Osteoblast (primary cell): Measurements from ENCODE around the gene PTH2. TPM values are rescaled to one million over a fixed set of nuclear protein-coding genes. Genes with fewer than 3 reads are reported as not detected.

Experiments used
- DNase-seq: peaks from one replicate; pipeline ENCODE4 v3.0.0; 2011; ENCODE audit warnings: low spot score, mixed read lengths; ENCODE audit not compliant: insufficient read length; ENCODE audit errors: missing footprints
- H2AFZ ChIP-seq: 2 replicates; pipeline ENCODE4 v1.6.0; 2011; ENCODE audit warnings: mild to moderate bottlenecking, low read length
- H3K27ac ChIP-seq: 2 replicates; pipeline ENCODE4 v1.5.1; 2011; ENCODE audit warnings: mild to moderate bottlenecking, low read depth, low read length, moderate library complexity
- H3K27me3 ChIP-seq: 2 replicates; pipeline ENCODE4 v1.6.0; 2012; ENCODE audit warnings: mild to moderate bottlenecking, control low read depth, inconsistent platforms, low read length, moderate library complexity; ENCODE audit not compliant: insufficient read depth
- H3K36me3 ChIP-seq: 2 replicates; pipeline ENCODE4 v1.5.1; 2011; ENCODE audit warnings: mild to moderate bottlenecking, low read length, control low read depth, moderate library complexity; ENCODE audit not compliant: insufficient read depth
- H3K4me1 ChIP-seq: 2 replicates; pipeline ENCODE4 v1.5.1; 2011; ENCODE audit warnings: mild to moderate bottlenecking, low read length, control low read depth, moderate library complexity; ENCODE audit not compliant: insufficient read depth
- H3K4me2 ChIP-seq: 2 replicates; pipeline ENCODE4 v1.6.0; 2011; ENCODE audit warnings: mild to moderate bottlenecking, low read length; ENCODE audit not compliant: insufficient read depth
- H3K4me3 ChIP-seq: fragments of 200-600 bp; sonication (generic); 3 replicates; pipeline ENCODE4 v1.5.1; 2012; ENCODE audit warnings: mild to moderate bottlenecking, low read length, inconsistent platforms; ENCODE audit not compliant: insufficient read depth
- H3K79me2 ChIP-seq: 2 replicates; pipeline ENCODE4 v1.6.0; 2012; ENCODE audit warnings: mild to moderate bottlenecking, low read length, control low read depth, inconsistent platforms; ENCODE audit not compliant: insufficient read depth
- H3K9me3 ChIP-seq: 2 replicates; pipeline ENCODE4 v1.5.1; 2011; ENCODE audit warnings: low read depth, low read length, control low read depth
- H4K20me1 ChIP-seq: 2 replicates; pipeline ENCODE4 v1.6.0; 2012; ENCODE audit warnings: mild to moderate bottlenecking, low read length, control low read depth; ENCODE audit not compliant: insufficient read depth
- total RNA-seq: library from RNA; depleted of rRNA; stranded (reverse); fragments of >200 nt; gene quantifications from 2 replicates; pipeline ENCODE4 v1.2.3, GENCODE V29; 2012
- TF ChIP-seq, protein P1 (sequence below): IDR thresholded peaks from 2 replicates; pipeline ENCODE4 v1.5.1; 2011; ENCODE audit warnings: mild to moderate bottlenecking, low read depth, low read length, moderate library complexity; ENCODE audit errors: extremely low read depth

PTH2 gene
- total RNA-seq, 1 donor: not detected

DNA sequence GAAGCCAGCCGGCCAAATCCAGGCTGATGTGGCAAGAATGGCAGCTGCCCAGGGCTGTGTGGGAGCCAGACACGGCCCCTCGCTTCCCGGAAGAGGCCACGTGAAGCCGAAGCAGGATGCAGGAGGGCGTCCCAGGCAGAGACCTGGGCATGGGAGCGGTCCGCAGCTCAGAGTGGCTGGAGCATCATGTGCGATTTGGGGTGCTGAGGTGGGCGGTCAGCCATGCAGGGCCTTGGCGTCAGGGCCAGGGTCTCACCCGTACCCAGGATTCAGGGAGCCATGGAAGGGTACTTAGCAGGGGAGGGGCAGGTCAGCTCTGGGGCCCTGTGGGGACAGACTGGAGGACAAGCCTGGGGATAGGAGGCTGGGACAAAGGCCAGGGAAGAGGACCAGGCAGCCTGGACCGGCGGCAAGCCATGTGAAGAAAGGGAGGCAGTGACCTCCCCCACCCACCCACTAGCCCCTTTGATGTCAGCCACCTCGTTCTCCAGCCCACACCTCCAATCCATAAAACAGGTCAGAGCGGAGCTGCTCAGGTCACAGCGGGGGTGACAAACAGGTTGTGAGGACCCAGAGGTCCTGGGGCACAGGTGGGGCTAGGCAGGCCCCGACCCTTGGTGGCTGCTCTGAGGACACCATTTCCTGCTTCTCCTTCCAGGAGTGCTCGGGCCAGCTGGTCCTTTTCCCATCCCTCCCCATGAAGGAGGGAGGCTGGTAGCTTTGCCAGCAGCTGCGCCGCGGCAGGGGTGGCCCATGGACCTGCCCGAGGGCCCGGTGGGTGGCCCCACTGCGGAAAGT is 32.9 kb downstream of the PTH2 start:
- H3K79me2 ChIP-seq: no peaks in the 10 kb centered on the region
- H4K20me1 ChIP-seq: no peaks in the 10 kb centered on the region
- H2AFZ ChIP-seq: no peak overlapping the region
- no peaks in the 10 kb centered on the region for H3K27me3 ChIP-seq
- no peak overlapping the region for H3K4me2 ChIP-seq
- H3K36me3 ChIP-seq: no peaks in the 10 kb centered on the region
- DNase-seq: peak; percentile 41
- H3K27ac ChIP-seq: no peak overlapping the region
- TF ChIP-seq, protein P1, sequence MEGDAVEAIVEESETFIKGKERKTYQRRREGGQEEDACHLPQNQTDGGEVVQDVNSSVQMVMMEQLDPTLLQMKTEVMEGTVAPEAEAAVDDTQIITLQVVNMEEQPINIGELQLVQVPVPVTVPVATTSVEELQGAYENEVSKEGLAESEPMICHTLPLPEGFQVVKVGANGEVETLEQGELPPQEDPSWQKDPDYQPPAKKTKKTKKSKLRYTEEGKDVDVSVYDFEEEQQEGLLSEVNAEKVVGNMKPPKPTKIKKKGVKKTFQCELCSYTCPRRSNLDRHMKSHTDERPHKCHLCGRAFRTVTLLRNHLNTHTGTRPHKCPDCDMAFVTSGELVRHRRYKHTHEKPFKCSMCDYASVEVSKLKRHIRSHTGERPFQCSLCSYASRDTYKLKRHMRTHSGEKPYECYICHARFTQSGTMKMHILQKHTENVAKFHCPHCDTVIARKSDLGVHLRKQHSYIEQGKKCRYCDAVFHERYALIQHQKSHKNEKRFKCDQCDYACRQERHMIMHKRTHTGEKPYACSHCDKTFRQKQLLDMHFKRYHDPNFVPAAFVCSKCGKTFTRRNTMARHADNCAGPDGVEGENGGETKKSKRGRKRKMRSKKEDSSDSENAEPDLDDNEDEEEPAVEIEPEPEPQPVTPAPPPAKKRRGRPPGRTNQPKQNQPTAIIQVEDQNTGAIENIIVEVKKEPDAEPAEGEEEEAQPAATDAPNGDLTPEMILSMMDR: no peak
- H3K4me1 ChIP-seq: no peaks in the 10 kb centered on the region
- H3K4me3 ChIP-seq: no peak overlapping the region
- no peaks in the 10 kb centered on the region for H3K9me3 ChIP-seq

DNA sequence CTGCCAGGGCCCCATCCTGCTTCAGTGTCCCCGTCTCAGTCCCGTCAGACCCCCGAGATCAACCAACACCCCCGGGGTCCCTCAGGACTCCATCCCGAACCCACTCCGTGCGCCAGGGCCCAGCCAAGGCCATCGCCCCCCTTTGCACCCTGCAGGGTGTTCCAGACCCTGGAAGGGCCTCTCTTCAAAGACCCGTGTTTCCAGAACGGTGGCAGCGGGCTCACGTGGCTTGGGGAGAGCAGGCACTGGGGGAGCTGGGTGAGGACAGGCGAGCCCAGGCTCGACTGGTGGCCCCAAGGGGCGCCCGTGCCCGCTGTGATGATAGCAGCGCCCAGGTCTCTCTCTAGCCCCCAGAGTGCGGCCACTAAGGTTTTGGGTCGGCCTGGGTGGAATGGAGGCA is 33.8 kb downstream of the PTH2 start:
- DNase-seq: peak; percentile 37
- no peak overlapping the region for H3K27ac ChIP-seq
- TF ChIP-seq, protein P1: no peak
- H2AFZ ChIP-seq: no peak overlapping the region
- no peaks in the 10 kb centered on the region for H4K20me1 ChIP-seq
- no peaks in the 10 kb centered on the region for H3K9me3 ChIP-seq
- H3K79me2 ChIP-seq: no peaks in the 10 kb centered on the region
- H3K4me1 ChIP-seq: no peaks in the 10 kb centered on the region
- H3K4me3 ChIP-seq: no peak overlapping the region
- no peak overlapping the region for H3K4me2 ChIP-seq
- H3K27me3 ChIP-seq: no peaks in the 10 kb centered on the region
- no peaks in the 10 kb centered on the region for H3K36me3 ChIP-seq

DNA sequence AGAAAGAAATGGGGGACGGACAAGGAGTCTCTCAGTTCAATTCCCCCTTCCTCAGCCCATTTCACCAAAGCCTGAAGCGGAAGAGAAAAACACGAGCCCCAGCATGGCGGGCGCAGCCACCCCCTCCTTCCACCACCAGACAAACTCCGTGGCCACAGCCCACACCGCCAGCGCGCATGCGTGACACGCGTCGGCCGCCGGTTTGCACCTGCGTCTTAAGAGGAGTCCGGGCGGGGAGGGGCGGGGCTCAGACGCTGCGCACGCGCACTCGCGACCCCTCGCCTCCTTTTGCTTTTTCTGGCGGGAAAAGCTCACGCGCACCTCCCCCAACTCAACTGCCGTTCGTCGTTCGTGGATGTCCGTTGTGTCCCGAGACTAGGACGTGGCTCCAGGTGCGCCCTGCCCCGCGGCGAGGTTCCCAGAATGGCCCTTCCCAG is 35.3 kb downstream of the PTH2 start, which contains the start of gene KASH5:
KASH5 (plus strand) TSS at position 314 of the 437 bp plus-strand sequence. CDS start 2,635 bp downstream, outside the sequence.
- H3K4me1 ChIP-seq: no peaks in the 10 kb centered on the region
- no peak within 1 kb of the TSS for H3K4me3 ChIP-seq
- no peak within 1 kb of the TSS for H3K4me2 ChIP-seq
- peak; percentile 68 for DNase-seq
- H2AFZ ChIP-seq: no peak within 1 kb of the TSS
- H3K27ac ChIP-seq: no peak within 1 kb of the TSS
- no peaks in the 10 kb centered on the region for H3K9me3 ChIP-seq
- TF ChIP-seq, protein P1: no peak
- no peaks in the 10 kb centered on the region for H3K36me3 ChIP-seq
- H4K20me1 ChIP-seq: no peaks in the 10 kb centered on the region
- no peaks in the 10 kb centered on the region for H3K27me3 ChIP-seq
- no peaks in the 10 kb centered on the region for H3K79me2 ChIP-seq

DNA sequence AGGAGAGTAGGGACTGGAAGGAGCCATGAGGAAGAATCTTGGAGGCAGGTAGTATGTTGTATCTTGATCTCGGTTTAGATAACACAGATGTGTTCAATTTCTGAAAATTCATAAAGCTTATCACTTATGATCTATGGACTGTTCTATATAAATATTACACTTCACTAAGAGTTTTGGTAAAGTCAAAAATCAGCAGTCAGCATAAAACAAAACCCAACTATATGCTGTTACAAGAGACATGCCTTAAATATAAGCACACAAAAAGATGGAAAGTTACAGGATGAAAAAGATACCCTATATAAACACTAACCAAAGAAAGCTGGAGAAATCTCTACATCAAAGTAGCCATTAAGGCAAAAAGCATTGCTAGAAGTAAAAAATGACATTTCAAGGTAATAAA is 39.6 kb downstream of the PTH2 start:
- H3K27ac ChIP-seq: no peak overlapping the region
- no peak overlapping the region for H2AFZ ChIP-seq
- H3K27me3 ChIP-seq: peaks cover 3% of the 10 kb centered on the region
- no peaks in the 10 kb centered on the region for H3K4me1 ChIP-seq
- no peaks in the 10 kb centered on the region for H3K36me3 ChIP-seq
- no peak overlapping the region for H3K4me3 ChIP-seq
- no peaks in the 10 kb centered on the region for H3K79me2 ChIP-seq
- no peak overlapping the region for H3K4me2 ChIP-seq
- H4K20me1 ChIP-seq: no peaks in the 10 kb centered on the region
- peaks cover 3% of the 10 kb centered on the region for H3K9me3 ChIP-seq
- TF ChIP-seq, protein P1: no peak
- DNase-seq: no peak
